C4-2B (cell line): Measurements from ENCODE around the gene RAB40A.
A peak's percentile ranks its signal among the peaks of the same experiment; 100 is the strongest.
"Not testable (repeated sequence)": the region's sequence is repeated elsewhere in the genome, so short reads cannot be mapped to it uniquely, and the experiment has no call there.

ENCODE experiments used
- H3K27ac ChIP-seq: fragments of 450-650 bp; 2 replicates; pipeline ENCODE4 v1.5.1; 2017
- CTCF ChIP-seq: fragments of 450-650 bp; conservative IDR thresholded peaks from 2 replicates; pipeline ENCODE4 v1.5.1; 2017; ENCODE audit warnings: mild to moderate bottlenecking
- ZFX ChIP-seq: fragments of 450-650 bp; IDR thresholded peaks from 2 replicates; pipeline ENCODE4 v1.6.1; 2017

Gene RAB40A

GRCh38 chrX:103483720-103484119 lies 35.6 kb downstream of the RAB40A start:
- TF ChIP-seq ZFX (no peak), CTCF (no peak)
- no peak overlapping the region for H3K27ac ChIP-seq

- TF ChIP-seq CTCF (no peak), ZFX (no peak)
- no peak overlapping the region for H3K27ac ChIP-seq
These were observed 38.8 kb downstream of the RAB40A start for GRCh38 chrX:103480526-103480925.

GRCh38 chrX:103477496-103477895 lies 41.8 kb downstream of the RAB40A start:
- no peak for TF ChIP-seq ZFX
- no peak for TF ChIP-seq CTCF

GRCh38 chrX:103475381-103475780 lies 43.9 kb downstream of the RAB40A start:
- H3K27ac ChIP-seq: no peak overlapping the region
- TF ChIP-seq CTCF (no peak), ZFX (no peak)

More at GRCh38 chrX:103477496-103477895, 41.8 kb downstream of the RAB40A start:
- no peak overlapping the region for H3K27ac ChIP-seq

- not testable (repeated sequence) for H3K27ac ChIP-seq
These were observed 49.3 kb downstream of the RAB40A start for GRCh38 chrX:103469977-103470376.

- no peak for TF ChIP-seq CTCF
- H3K27ac ChIP-seq: no peak overlapping the region
These were observed 51.4 kb downstream of the RAB40A start for GRCh38 chrX:103467887-103468286.

- no peak for TF ChIP-seq CTCF
- TF ChIP-seq ZFX: no peak
- H3K27ac ChIP-seq: no peak overlapping the region
These were observed 52.1 kb downstream of the RAB40A start for GRCh38 chrX:103467156-103467555.

- H3K27ac ChIP-seq: no peak overlapping the region
- TF ChIP-seq CTCF (peak; percentile 70), ZFX (no peak)
These were observed 54.5 kb downstream of the RAB40A start for GRCh38 chrX:103464774-103465117.
